DND-41 (cell line): ENCODE data around the gene PRKAR1A.

ENCODE experiments used
- ATAC-seq: fragments of 200-7000 bp; cut with Tn5 transposase; 3 replicates; pipeline ENCODE4 v1.9.1; 2021; ENCODE audit warnings: low read depth; ENCODE audit not compliant: insufficient read depth
- DNase-seq: peaks from one replicate; pipeline ENCODE4 v3.0.0-alpha.2; 2020
- H2AFZ ChIP-seq: 2 replicates; pipeline ENCODE4 v1.6.0; 2012; ENCODE audit warnings: low read depth, low read length
- H3K27ac ChIP-seq: 2 replicates; pipeline ENCODE4 v1.5.1; 2012; ENCODE audit warnings: low read length, inconsistent platforms
- H3K27me3 ChIP-seq: fragments of 200-600 bp; sonication (generic); 2 replicates; pipeline ENCODE4 v1.6.0; 2012; ENCODE audit warnings: low read length, mild to moderate bottlenecking, inconsistent platforms; ENCODE audit not compliant: insufficient read depth, poor library complexity
- H3K36me3 ChIP-seq: 2 replicates; pipeline ENCODE4 v1.5.1; 2012; ENCODE audit warnings: low read length, inconsistent platforms; ENCODE audit not compliant: insufficient read depth
- H3K4me1 ChIP-seq: 2 replicates; pipeline ENCODE4 v1.5.1; 2012; ENCODE audit warnings: mild to moderate bottlenecking, low read length; ENCODE audit not compliant: insufficient read depth
- H3K4me2 ChIP-seq: 2 replicates; pipeline ENCODE4 v1.6.0; 2012; ENCODE audit warnings: mild to moderate bottlenecking, moderate library complexity, low read length, inconsistent platforms; ENCODE audit not compliant: insufficient read depth
- H3K4me3 ChIP-seq, 2 experiments: fragments of 200-600 bp in 1 of 2; shearing (Covaris generic) in 1 of 2; 2 replicates each; pipeline ENCODE4 v1.5.1; 2012 to 2016; ENCODE audit warnings: inconsistent platforms in 2 of 2, low read length in 2 of 2, mild to moderate bottlenecking in 2 of 2, low read depth in 1 of 2, moderate library complexity in 1 of 2
- H3K79me2 ChIP-seq: 2 replicates; pipeline ENCODE4 v1.6.0; 2012; ENCODE audit warnings: low read length, inconsistent platforms; ENCODE audit not compliant: insufficient read depth
- H3K9ac ChIP-seq: 2 replicates; pipeline ENCODE4 v1.6.0; 2012; ENCODE audit warnings: low read depth, mild to moderate bottlenecking, inconsistent platforms, low read length, moderate library complexity
- H3K9me3 ChIP-seq: 2 replicates; pipeline ENCODE4 v1.5.1; 2012; ENCODE audit warnings: low read length, moderate library complexity, mild to moderate bottlenecking, inconsistent platforms; ENCODE audit not compliant: insufficient read depth, severe bottlenecking
- H4K20me1 ChIP-seq: 2 replicates; pipeline ENCODE4 v1.6.0; 2012; ENCODE audit warnings: low read length; ENCODE audit not compliant: insufficient read depth
- CTCF ChIP-seq: IDR thresholded peaks from 2 replicates; pipeline ENCODE4 v1.5.1; 2012; ENCODE audit warnings: borderline replicate concordance, low read length, moderate library complexity, mild to moderate bottlenecking; ENCODE audit not compliant: poor library complexity, severe bottlenecking; ENCODE audit errors: extremely low read depth
- EZH2 ChIP-seq: IDR thresholded peaks from 3 replicates; pipeline ENCODE4 v1.6.1; 2012; ENCODE audit warnings: borderline replicate concordance, low read depth, mild to moderate bottlenecking, moderate library complexity, low read length, inconsistent platforms; ENCODE audit not compliant: severe bottlenecking

Gene PRKAR1A

GRCh38 chr17:68509141-68510057 is 2.8 kb upstream of the PRKAR1A start:
- Histone ChIP-seq H3K4me1 (peaks cover 27% of the 10 kb centered on the region), H2AFZ (no peak overlapping the region), H3K9ac (no peak overlapping the region), H3K27ac (no peak overlapping the region), H3K27me3 (no peaks in the 10 kb centered on the region), H3K9me3 (no peaks in the 10 kb centered on the region), H3K79me2 (peaks cover 21% of the 10 kb centered on the region), H3K4me3 (no peak overlapping the region), H4K20me1 (peaks cover 4% of the 10 kb centered on the region; the same call in 1 of the 2 replicates), H3K36me3 (no peaks in the 10 kb centered on the region), H3K4me2 (no peak overlapping the region)
- no peak for TF ChIP-seq EZH2
- TF ChIP-seq CTCF: no peak
- no peak for ATAC-seq
- DNase-seq: peak; percentile 18

- TF ChIP-seq EZH2 (no peak), CTCF (no peak)
- no peaks in the 10 kb centered on the region for H3K27me3 ChIP-seq
- H2AFZ ChIP-seq: peak overlapping the region; percentile 98; the same call in 1 of the 2 replicates
- H3K4me2 ChIP-seq: peak overlapping the region; percentile 96
- peak overlapping the region; percentile 70; the same call in 1 of the 2 replicates for H3K9ac ChIP-seq
- peaks cover 10% of the 10 kb centered on the region; the same call in 1 of the 2 replicates for H4K20me1 ChIP-seq
- ATAC-seq: no peak
- H3K4me1 ChIP-seq: peaks cover 38% of the 10 kb centered on the region
- peaks cover 16% of the 10 kb centered on the region for H3K36me3 ChIP-seq
- H3K4me3 ChIP-seq: peak overlapping the region in 1 of 2 experiments; percentile 80; a peak in 2 of 4 replicates
- DNase-seq: no peak
- H3K9me3 ChIP-seq: no peaks in the 10 kb centered on the region
- H3K27ac ChIP-seq: no peak overlapping the region
- H3K79me2 ChIP-seq: peaks cover 35% of the 10 kb centered on the region
Measured at GRCh38 chr17:68511254-68511670, 968 bp upstream of the PRKAR1A start.

- peak; percentile 62 for ATAC-seq
- Histone ChIP-seq H4K20me1 (peaks cover 10% of the 10 kb centered on the region; the same call in 1 of the 2 replicates), H3K79me2 (peaks cover 35% of the 10 kb centered on the region), H3K9ac (peak overlapping the region; percentile 70), H3K4me1 (peaks cover 38% of the 10 kb centered on the region), H3K36me3 (peaks cover 19% of the 10 kb centered on the region), H3K9me3 (no peaks in the 10 kb centered on the region), H3K4me3 (peak overlapping the region; percentile 39 to 80), H3K4me2 (peak overlapping the region; percentile 96), H3K27me3 (no peaks in the 10 kb centered on the region), H3K27ac (peak overlapping the region; percentile 68), H2AFZ (peak overlapping the region; percentile 98)
- TF ChIP-seq CTCF (no peak), EZH2 (no peak)
- DNase-seq: peak; percentile 74
Measured at GRCh38 chr17:68511671-68512246, 471 bp upstream of the PRKAR1A start.
